H1 (cell line): Measurements from ENCODE around the gene CA10. TPM values are rescaled to one million over a fixed set of nuclear protein-coding genes. Genes with fewer than 3 reads are reported as not detected.

Experiments used
- CTCF ChIA-PET: fragments of 300-600 bp; sonication (Branson Sonifier 250); formaldehyde crosslinking; loops from one replicate; lab custom pipeline; 2021; ENCODE audit not compliant: partially characterized antibody; lab: Charles Lee
- POLR2A ChIA-PET: fragments of 300-600 bp; sonication (Branson Sonifier 250); formaldehyde crosslinking; loops from one replicate; lab custom pipeline; 2021; ENCODE audit warnings: inconsistent platforms; ENCODE audit not compliant: partially characterized antibody; lab: Charles Lee
- DNase-seq, 2 experiments: peaks; one replicate each; pipeline versions ENCODE4 v3.0.0 to v3.0.0-alpha.2; 2010 to 2022; ENCODE audit warnings: low spot score in 2 of 2, low read depth in 1 of 2, mixed read lengths in 1 of 2
- FAIRE-seq: peaks from 2 replicates; lab custom pipeline; 2011; peaks lifted over from hg19 to GRCh38; lab: Jason Lieb, UNC
- H2AFZ ChIP-seq: 2 replicates; pipeline ENCODE4 v1.8.1; 2012; ENCODE audit warnings: low read length, inconsistent platforms
- H2AK5ac ChIP-seq: 2 replicates; pipeline ENCODE4 v1.6.1; 2013; ENCODE audit warnings: low read depth, low read length
- H2BK120ac ChIP-seq: replicated peaks from 2 replicates; pipeline ENCODE3; 2013; ENCODE audit warnings: low read depth, low read length, inconsistent platforms
- H2BK12ac ChIP-seq: 2 replicates; pipeline ENCODE4 v1.6.1; 2013; ENCODE audit warnings: low read depth, low read length
- H2BK15ac ChIP-seq: 2 replicates; pipeline ENCODE4 v1.6.1; 2013; ENCODE audit warnings: low read length
- H2BK20ac ChIP-seq: 2 replicates; pipeline ENCODE4 v1.6.1; 2013; ENCODE audit warnings: low read length
- H2BK5ac ChIP-seq: 2 replicates; pipeline ENCODE4 v1.6.1; 2013; ENCODE audit warnings: low read depth, low read length
- H3K14ac ChIP-seq: 2 replicates; pipeline ENCODE4 v1.6.1; 2013; ENCODE audit warnings: inconsistent platforms; ENCODE audit not compliant: insufficient read length
- H3K18ac ChIP-seq: 2 replicates; pipeline ENCODE4 v1.6.1; 2013; ENCODE audit warnings: low read length; ENCODE audit errors: extremely low read depth
- H3K23ac ChIP-seq: 2 replicates; pipeline ENCODE4 v1.6.1; 2013; ENCODE audit warnings: inconsistent platforms; ENCODE audit not compliant: insufficient read length
- H3K23me2 ChIP-seq: 2 replicates; pipeline ENCODE4 v1.6.1; 2013; ENCODE audit warnings: low read depth, low read length
- H3K27ac ChIP-seq: 2 replicates; pipeline ENCODE4 v1.6.1; 2011; ENCODE audit warnings: low read depth, low read length, inconsistent platforms
- H3K27me3 ChIP-seq, 4 experiments: replicated peaks in 1 of 4; 1 replicate in 1 of 4; 2 replicates in 3 of 4; pipeline versions ENCODE4 v1.6.1 to v1.8.1; 2011 to 2013; ENCODE audit warnings: low read length in 3 of 4, mild to moderate bottlenecking in 3 of 4, inconsistent platforms in 2 of 4, mixed read lengths in 2 of 4, moderate library complexity in 1 of 4; ENCODE audit not compliant: control insufficient read depth in 3 of 4, insufficient read depth in 3 of 4; ENCODE audit errors: extremely low read depth in 1 of 4
- H3K36me3 ChIP-seq, 4 experiments: 2 replicates each; pipeline versions ENCODE4 v1.6.1 to v1.8.1; 2011 to 2013; ENCODE audit warnings: mild to moderate bottlenecking in 4 of 4, low read length in 3 of 4, moderate library complexity in 2 of 4, control low read depth in 1 of 4, inconsistent platforms in 1 of 4; ENCODE audit not compliant: insufficient read depth in 4 of 4, control insufficient read depth in 2 of 4
- H3K4ac ChIP-seq: replicated peaks from 2 replicates; pipeline ENCODE3; 2013; ENCODE audit warnings: low read length, low read depth, mixed read lengths, inconsistent platforms; ENCODE audit not compliant: insufficient read length
- H3K4me1 ChIP-seq, 4 experiments: replicated peaks in 1 of 4; 1 replicate in 1 of 4; 2 replicates in 3 of 4; pipeline versions ENCODE4 v1.6.1 to v1.8.1; 2011 to 2013; ENCODE audit warnings: low read length in 3 of 4, inconsistent platforms in 2 of 4, mixed read lengths in 1 of 4; ENCODE audit not compliant: insufficient read depth in 4 of 4, control insufficient read depth in 3 of 4
- H3K4me2 ChIP-seq, 2 experiments: 2 replicates each; pipeline versions ENCODE4 v1.6.1 to v1.8.1; 2011 to 2013; ENCODE audit warnings: low read depth in 2 of 2, low read length in 2 of 2, control low read depth in 1 of 2, inconsistent platforms in 1 of 2, mild to moderate bottlenecking in 1 of 2; ENCODE audit not compliant: insufficient read depth in 1 of 2
- H3K4me3 ChIP-seq, 4 experiments: fragments of 200-600, 300-600 bp in 1 of 4; sonication (generic), shearing (Covaris generic), sonication (Bioruptor Twin) in 1 of 4; 2 replicates each; pipeline versions ENCODE4 v1.5.1 to v1.8.1; 2011 to 2016; ENCODE audit warnings: low read length in 4 of 4, low read depth in 3 of 4, control low read depth in 2 of 4, inconsistent platforms in 2 of 4, mild to moderate bottlenecking in 2 of 4, mixed read lengths in 1 of 4, moderate library complexity in 1 of 4; ENCODE audit not compliant: insufficient read depth in 2 of 4; ENCODE audit errors: extremely low read depth in 1 of 4
- H3K56ac ChIP-seq: replicated peaks from 2 replicates; pipeline ENCODE3; 2013; ENCODE audit warnings: low read depth, mild to moderate bottlenecking, mixed read lengths, low read length, inconsistent platforms; ENCODE audit not compliant: insufficient read length
- H3K79me1 ChIP-seq: 2 replicates; pipeline ENCODE4 v1.6.1; 2013; ENCODE audit warnings: low read depth, low read length, control low read depth
- H3K79me2 ChIP-seq, 2 experiments: 2 replicates each; pipeline versions ENCODE4 v1.6.1 to v1.8.1; 2012 to 2013; ENCODE audit warnings: low read length in 2 of 2, mild to moderate bottlenecking in 2 of 2, inconsistent platforms in 1 of 2; ENCODE audit not compliant: insufficient read depth in 2 of 2, control insufficient read depth in 1 of 2
- H3K9ac ChIP-seq, 4 experiments: replicated peaks in 1 of 4; 1 replicate in 1 of 4; 2 replicates in 3 of 4; pipeline versions ENCODE4 v1.6.1 to v1.8.1; 2011 to 2013; ENCODE audit warnings: low read depth in 3 of 4, low read length in 3 of 4, control low read depth in 2 of 4, mild to moderate bottlenecking in 2 of 4, moderate library complexity in 2 of 4, inconsistent platforms in 1 of 4; ENCODE audit errors: extremely low read depth in 1 of 4
- H3K9me3 ChIP-seq, 2 experiments: 2 replicates each; pipeline versions ENCODE4 v1.6.1 to v1.8.1; 2012 to 2013; ENCODE audit warnings: mild to moderate bottlenecking in 2 of 2, moderate library complexity in 2 of 2, control low read depth in 1 of 2, inconsistent platforms in 1 of 2, low read depth in 1 of 2, low read length in 1 of 2, mixed read lengths in 1 of 2; ENCODE audit not compliant: insufficient read depth in 2 of 2
- H4K20me1 ChIP-seq, 2 experiments: replicated peaks in 1 of 2; 2 replicates each; pipeline versions ENCODE3 to v1.8.1; 2011 to 2013; ENCODE audit warnings: inconsistent platforms in 2 of 2, low read length in 2 of 2, mild to moderate bottlenecking in 1 of 2; ENCODE audit not compliant: insufficient read depth in 2 of 2, control insufficient read depth in 1 of 2
- H4K5ac ChIP-seq: 2 replicates; pipeline ENCODE4 v1.6.1; 2013; ENCODE audit warnings: low read length, low read depth, mixed read lengths, inconsistent platforms; ENCODE audit not compliant: insufficient read length
- H4K8ac ChIP-seq: 2 replicates; pipeline ENCODE4 v1.8.0; 2013; ENCODE audit warnings: mild to moderate bottlenecking, moderate library complexity, low read length, inconsistent platforms; ENCODE audit not compliant: insufficient read depth; ENCODE audit errors: extremely low read depth
- H4K91ac ChIP-seq: replicated peaks from 2 replicates; pipeline ENCODE3; 2013; ENCODE audit warnings: low read length, mixed read lengths, inconsistent platforms; ENCODE audit not compliant: insufficient read length
- E2F6 ChIP-seq: IDR thresholded peaks from 2 replicates; pipeline ENCODE4 v1.6.1; 2012; ENCODE audit warnings: inconsistent platforms
- SUZ12 ChIP-seq: fragments of 200-600 bp; sonication (generic); IDR thresholded peaks from 2 replicates; pipeline ENCODE4 v1.6.1; 2012; ENCODE audit warnings: mild to moderate bottlenecking, inconsistent platforms, low read length, moderate library complexity, mixed read lengths
- WGBS, 2 experiments: shearing (Covaris generic) in 1 of 2; methylation state at CpG; one replicate each; pipeline versions ENCODE4 v1.1.6 to v1.1.7; 2013 to 2015; ENCODE audit warnings: low lambda C conversion rate in 2 of 2, mixed read lengths in 2 of 2, inconsistent platforms in 1 of 2, low coverage in 1 of 2, missing lambda C conversion rate in 1 of 2; ENCODE audit not compliant: insufficient replicate concordance in 2 of 2, insufficient coverage in 1 of 2, insufficient read length in 1 of 2; ENCODE audit errors: extremely low coverage in 1 of 2, missing lambda C conversion rate in 1 of 2; 5-methylcytosine and 5-hydroxymethylcytosine counted together
- polyA plus RNA-seq, 7 experiments: library from polyadenylated mRNA; depleted of rRNA in 3 of 7; stranded (reverse) in 5 of 7; unstranded in 2 of 7; fragments of >200 nt in 5 of 7; fragments of 200-250 nt in 2 of 7; gene quantifications; 1 replicate in 5 of 7; 2 replicates in 1 of 7; 4 replicates in 1 of 7; pipeline versions ENCODE4 v1.2.1 to v1.2.3, GENCODE V29; 2011 to 2013; ENCODE audit warnings: missing spikeins in 2 of 7, mixed read lengths in 2 of 7
- total RNA-seq: library from RNA; stranded (reverse); fragmentation: NEBNext Ultra II Directional; extraction: Animal tissue kit (Norgen Biotek cat#: 25700); gene quantifications from 2 replicates; pipeline ENCODE4 v1.2.1, GENCODE V29; 2021

Gene CA10
- total and polyA plus RNA-seq, 2 of the 8 experiments (the other 6 are each of a cell fraction or from before 2014, with no cell fraction given): 0.60 to 0.63 TPM

GRCh38 chr17:52160136-52160567, 1.6 kb upstream of the CA10 start:
- Histone ChIP-seq H3K23me2 (peaks cover 20% of the 10 kb centered on the region; the same call in 1 of the 2 replicates), H4K5ac (no peak overlapping the region), H3K27ac (no peak overlapping the region), H2AK5ac (no peak overlapping the region), H2BK120ac (no peak overlapping the region), H2AFZ (no peak overlapping the region), H2BK15ac (no peak overlapping the region), H3K14ac (no peak overlapping the region), H2BK12ac (no peak overlapping the region), H4K8ac (no peak overlapping the region), H3K4me2 (peak overlapping the region; percentile 91 to 97), H4K20me1 (no peaks in the 10 kb centered on the region), H3K79me2 (no peaks in the 10 kb centered on the region), H2BK20ac (no peak overlapping the region), H3K36me3 (no peaks in the 10 kb centered on the region), H3K4me3 (peak overlapping the region; percentile 8 to 75 (median 30); a peak in 5 of 8 replicates), H3K4me1 (peaks cover 0 to 6% (median 2%) of the 10 kb centered on the region in 4 experiments; a peak in 4 of 7 replicates), H3K18ac (no peak overlapping the region), H3K56ac (no peak overlapping the region), H3K23ac (no peak overlapping the region), H3K27me3 (peaks cover 34 to 50% (median 42%) of the 10 kb centered on the region in 4 experiments), H3K79me1 (no peaks in the 10 kb centered on the region), H3K4ac (no peak overlapping the region), H2BK5ac (no peak overlapping the region), H3K9ac (no peak overlapping the region), H3K9me3 (no peaks in the 10 kb centered on the region), H4K91ac (no peak overlapping the region)
- 13% methylated on average over 16 of the region's 17 CpGs; no CpG with 5 or more reads in 1 of the 2 experiments for WGBS, 2 experiments
- ChIA-PET CTCF (interaction anchor here (0.6 to 3.1 kb wide), 6 partner anchors 11 to 797 kb away, joined by 3 to 17 read pairs (median 4); no protein-coding TSS in a partner anchor), POLR2A (interaction anchor here (1.3 kb wide), 1 partner anchor 19 kb away, joined by 4 read pairs; no protein-coding TSS in a partner anchor)
- DNase-seq (no peak), FAIRE-seq (no peak)
- TF ChIP-seq SUZ12: peak; percentile 37; the same call in 1 of the 2 replicates
- TF ChIP-seq E2F6: no peak
